Endodermal cell (in vitro differentiated cells): ENCODE measurements around the gene HECTD3. TPM values are rescaled to one million over a fixed set of nuclear protein-coding genes. Genes with fewer than 3 reads are reported as not detected.

ENCODE experiments used
- DNase-seq: peaks from one replicate; pipeline ENCODE4 v3.0.0-alpha.2; 2017
- H3K27ac ChIP-seq: 2 replicates; pipeline ENCODE4 v1.5.1; 2013; ENCODE audit warnings: mild to moderate bottlenecking, low read depth, low read length, moderate library complexity
- H3K27me3 ChIP-seq: 2 replicates; pipeline ENCODE4 v1.6.1; 2013; ENCODE audit warnings: mild to moderate bottlenecking, low read length, moderate library complexity; ENCODE audit not compliant: insufficient read depth, control insufficient read depth, poor library complexity, severe bottlenecking
- H3K36me3 ChIP-seq: 2 replicates; pipeline ENCODE4 v1.7.0; 2013; ENCODE audit warnings: mild to moderate bottlenecking, low read length, moderate library complexity; ENCODE audit not compliant: control insufficient read depth, insufficient read depth
- H3K4me1 ChIP-seq: one replicate; pipeline ENCODE4 v1.7.0; 2013; ENCODE audit warnings: low read length; ENCODE audit not compliant: control insufficient read depth, insufficient read depth
- H3K4me3 ChIP-seq: 2 replicates; pipeline ENCODE4 v1.5.1; 2013; ENCODE audit warnings: mild to moderate bottlenecking, low read length, moderate library complexity
- H3K9ac ChIP-seq: 2 replicates; pipeline ENCODE4 v1.6.1; 2013; ENCODE audit warnings: mild to moderate bottlenecking, low read length, moderate library complexity; ENCODE audit not compliant: poor library complexity, severe bottlenecking; ENCODE audit errors: extremely low read depth
- H3K9me3 ChIP-seq: 2 replicates; pipeline ENCODE4 v1.6.1; 2013; ENCODE audit warnings: mild to moderate bottlenecking, low read length, moderate library complexity; ENCODE audit not compliant: control insufficient read depth
- H3K27ac Mint-ChIP-seq: 2 replicates; pipeline ENCODE4 v1.8.0; 2020; ENCODE audit warnings: mixed read lengths
- H3K27me3 Mint-ChIP-seq: 2 replicates; pipeline ENCODE4 v1.8.0; 2021; ENCODE audit warnings: mild to moderate bottlenecking, mixed read lengths; ENCODE audit not compliant: insufficient read depth
- H3K36me3 Mint-ChIP-seq: 2 replicates; pipeline ENCODE4 v1.8.0; 2020; ENCODE audit warnings: low read depth, mixed read lengths
- H3K4me1 Mint-ChIP-seq: 2 replicates; pipeline ENCODE4 v1.8.0; 2020; ENCODE audit warnings: mixed read lengths
- H3K4me3 Mint-ChIP-seq: 2 replicates; pipeline ENCODE4 v1.8.0; 2020; ENCODE audit warnings: mild to moderate bottlenecking, moderate library complexity, mixed read lengths
- H3K9me3 Mint-ChIP-seq: 2 replicates; pipeline ENCODE4 v1.8.0; 2020; ENCODE audit warnings: mild to moderate bottlenecking, mixed read lengths
- WGBS, 2 experiments: methylation state at CpG; one replicate each; pipeline versions ENCODE4 v1.1.5 to v1.1.7; 2013; ENCODE audit warnings: missing lambda C conversion rate in 2 of 2, mixed read lengths in 1 of 2; ENCODE audit not compliant: insufficient coverage in 1 of 2, insufficient read length in 1 of 2; 5-methylcytosine and 5-hydroxymethylcytosine counted together
- total RNA-seq, 2 donors: library from RNA; stranded (reverse); fragmentation: NEBNext Ultra II Directional in 1 of 2; extraction: Animal tissue kit (Norgen Biotek cat#: 25700) in 1 of 2; gene quantifications; 2 replicates in 1 of 2; 3 replicates in 1 of 2; pipeline ENCODE4 v1.2.1, GENCODE V29; 2021
- TF ChIP-seq, protein P1 (sequence below): fragments of 200-600 bp; sonication (generic); conservative IDR thresholded peaks from 2 replicates; pipeline ENCODE4 v1.5.0; 2021; ENCODE audit warnings: antibody characterized with exemption, mild to moderate bottlenecking

HECTD3 gene
- total RNA-seq, 2 donors from 2014 or later, result 33.2 to 43.7 TPM

DNA sequence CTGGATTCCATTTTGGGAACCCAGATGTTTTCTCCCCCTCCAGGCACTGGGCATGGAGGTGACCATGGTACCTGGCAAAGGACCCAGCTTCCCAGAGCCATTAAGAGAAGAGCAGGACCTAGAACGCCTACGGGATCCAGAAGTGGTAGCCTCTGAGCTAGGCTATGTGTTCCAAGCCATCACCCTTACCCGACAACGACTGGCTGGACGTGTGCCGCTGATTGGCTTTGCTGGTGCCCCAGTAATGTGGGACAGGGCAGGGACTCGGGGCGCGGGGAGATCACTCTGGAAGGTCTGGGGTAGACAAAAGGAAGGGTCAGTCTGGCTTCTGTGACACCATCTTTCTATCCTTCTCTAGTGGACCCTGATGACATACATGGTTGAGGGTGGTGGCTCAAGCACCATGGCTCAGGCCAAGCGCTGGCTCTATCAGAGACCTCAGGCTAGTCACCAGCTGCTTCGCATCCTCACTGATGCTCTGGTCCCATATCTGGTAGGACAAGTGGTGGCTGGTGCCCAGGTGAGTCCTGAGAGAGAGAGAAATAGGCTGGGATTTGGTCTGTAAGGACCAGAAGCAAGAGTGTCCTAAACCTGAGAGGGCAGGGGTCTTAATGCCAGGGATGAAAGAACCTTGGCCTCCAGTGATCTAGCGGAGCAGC lies 2.6 kb upstream of the HECTD3 start:
- peak overlapping the region; percentile 40 for H3K27ac Mint-ChIP-seq
- H3K27me3 Mint-ChIP-seq, result no peaks in the 10 kb centered on the region
- H3K4me3 ChIP-seq, result peak overlapping the region; percentile 93
- no peaks in the 10 kb centered on the region for H3K9me3 ChIP-seq
- TF ChIP-seq, protein P1, sequence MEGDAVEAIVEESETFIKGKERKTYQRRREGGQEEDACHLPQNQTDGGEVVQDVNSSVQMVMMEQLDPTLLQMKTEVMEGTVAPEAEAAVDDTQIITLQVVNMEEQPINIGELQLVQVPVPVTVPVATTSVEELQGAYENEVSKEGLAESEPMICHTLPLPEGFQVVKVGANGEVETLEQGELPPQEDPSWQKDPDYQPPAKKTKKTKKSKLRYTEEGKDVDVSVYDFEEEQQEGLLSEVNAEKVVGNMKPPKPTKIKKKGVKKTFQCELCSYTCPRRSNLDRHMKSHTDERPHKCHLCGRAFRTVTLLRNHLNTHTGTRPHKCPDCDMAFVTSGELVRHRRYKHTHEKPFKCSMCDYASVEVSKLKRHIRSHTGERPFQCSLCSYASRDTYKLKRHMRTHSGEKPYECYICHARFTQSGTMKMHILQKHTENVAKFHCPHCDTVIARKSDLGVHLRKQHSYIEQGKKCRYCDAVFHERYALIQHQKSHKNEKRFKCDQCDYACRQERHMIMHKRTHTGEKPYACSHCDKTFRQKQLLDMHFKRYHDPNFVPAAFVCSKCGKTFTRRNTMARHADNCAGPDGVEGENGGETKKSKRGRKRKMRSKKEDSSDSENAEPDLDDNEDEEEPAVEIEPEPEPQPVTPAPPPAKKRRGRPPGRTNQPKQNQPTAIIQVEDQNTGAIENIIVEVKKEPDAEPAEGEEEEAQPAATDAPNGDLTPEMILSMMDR, result no peak
- no peak for DNase-seq
- peaks cover 43% of the 10 kb centered on the region for H3K36me3 ChIP-seq
- peak overlapping the region; percentile 56 for H3K4me3 Mint-ChIP-seq
- peaks cover 10% of the 10 kb centered on the region for H3K4me1 ChIP-seq
- peaks cover 26% of the 10 kb centered on the region for H3K36me3 Mint-ChIP-seq
- H3K27ac ChIP-seq, result no peak overlapping the region
- H3K27me3 ChIP-seq, result no peaks in the 10 kb centered on the region
- peaks cover 22% of the 10 kb centered on the region for H3K4me1 Mint-ChIP-seq
- WGBS, 2 experiments, result 86 to 88% methylated on average over 6 to 12 of the region's 12 CpGs
- H3K9ac ChIP-seq, result peak overlapping the region; percentile 84
- no peaks in the 10 kb centered on the region for H3K9me3 Mint-ChIP-seq

DNA sequence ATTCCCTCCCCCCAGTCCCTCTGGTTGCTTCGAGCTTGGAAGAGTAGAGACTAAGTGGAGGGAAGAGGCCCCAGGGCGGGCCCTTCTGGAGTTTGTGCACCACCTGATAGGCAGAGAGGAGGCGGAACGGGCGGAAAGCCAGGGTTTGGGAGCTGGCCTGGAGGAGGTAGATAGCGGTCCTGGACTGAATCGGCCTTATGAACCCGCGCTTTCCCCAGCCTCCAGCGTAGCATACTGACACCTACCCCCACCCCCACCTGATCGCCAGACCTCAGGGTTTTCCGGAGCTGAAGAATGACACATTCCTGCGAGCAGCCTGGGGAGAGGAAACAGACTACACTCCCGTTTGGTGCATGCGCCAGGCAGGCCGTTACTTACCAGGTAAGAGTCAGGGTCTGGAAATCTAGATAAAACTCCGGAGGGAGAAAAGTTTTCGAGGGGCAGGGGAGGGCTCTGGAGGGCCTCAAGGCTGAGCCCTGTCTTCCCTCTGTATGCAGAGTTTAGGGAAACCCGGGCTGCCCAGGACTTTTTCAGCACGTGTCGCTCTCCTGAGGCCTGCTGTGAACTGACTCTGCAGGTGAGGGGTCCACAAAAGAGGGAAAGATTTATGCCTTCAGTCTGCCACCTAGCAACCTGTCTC lies 1.6 kb upstream of the HECTD3 start:
- peak; percentile 85 for DNase-seq
- peak overlapping the region; percentile 84 for H3K9ac ChIP-seq
- 5 to 6% methylated on average over 7 to 21 of the region's 21 CpGs for WGBS, 2 experiments
- TF ChIP-seq, protein P1, result no peak
- Mint-ChIP-seq H3K9me3 (no peaks in the 10 kb centered on the region), H3K4me3 (peak overlapping the region; percentile 56), H3K27ac (peak overlapping the region; percentile 59), H3K36me3 (peaks cover 34% of the 10 kb centered on the region), H3K4me1 (peaks cover 22% of the 10 kb centered on the region), H3K27me3 (no peaks in the 10 kb centered on the region)
- H3K4me3 ChIP-seq, result peak overlapping the region; percentile 93
- peak overlapping the region; percentile 76 for H3K27ac ChIP-seq
- H3K4me1 ChIP-seq, result peaks cover 10% of the 10 kb centered on the region
- no peaks in the 10 kb centered on the region for H3K9me3 ChIP-seq
- no peaks in the 10 kb centered on the region for H3K27me3 ChIP-seq
- peaks cover 52% of the 10 kb centered on the region for H3K36me3 ChIP-seq

GRCh38 chr1:45011837-45012638 lies 914 bp upstream of the HECTD3 start, which contains the start of gene UROD:
TSS of gene UROD (plus strand) at chr1:45012254. CDS start at chr1:45012266, 12 bp downstream.
- peak within 1 kb of the TSS; percentile 84 for H3K9ac ChIP-seq
- H3K27ac ChIP-seq, result peak within 1 kb of the TSS; percentile 76
- H3K4me3 Mint-ChIP-seq, result peak within 1 kb of the TSS; percentile 56
- peaks cover 53% of the 10 kb centered on the region for H3K36me3 ChIP-seq
- peak; percentile 97 for DNase-seq
- peaks cover 22% of the 10 kb centered on the region for H3K4me1 Mint-ChIP-seq
- no peaks in the 10 kb centered on the region for H3K27me3 Mint-ChIP-seq
- WGBS, 2 experiments, result 4 to 5% methylated on average over 13 to 21 of the region's 21 CpGs
- peak within 1 kb of the TSS; percentile 93 for H3K4me3 ChIP-seq
- H3K27ac Mint-ChIP-seq, result peak within 1 kb of the TSS; percentile 59
- H3K9me3 ChIP-seq, result no peaks in the 10 kb centered on the region
- H3K9me3 Mint-ChIP-seq, result no peaks in the 10 kb centered on the region
- peaks cover 10% of the 10 kb centered on the region for H3K4me1 ChIP-seq
- no peaks in the 10 kb centered on the region for H3K27me3 ChIP-seq
- peaks cover 41% of the 10 kb centered on the region for H3K36me3 Mint-ChIP-seq
- TF ChIP-seq, protein P1, result no peak
